H1 (cell line): ENCODE measurements around the gene MOB3B. TPM values are rescaled to one million over a fixed set of nuclear protein-coding genes. Genes with fewer than 3 reads are reported as not detected.

ENCODE experiments used
- CTCF ChIA-PET: fragments of 300-600 bp; sonication (Branson Sonifier 250); formaldehyde crosslinking; loops from one replicate; lab custom pipeline; 2021; ENCODE audit not compliant: partially characterized antibody; lab: Charles Lee
- POLR2A ChIA-PET: fragments of 300-600 bp; sonication (Branson Sonifier 250); formaldehyde crosslinking; loops from one replicate; lab custom pipeline; 2021; ENCODE audit warnings: inconsistent platforms; ENCODE audit not compliant: partially characterized antibody; lab: Charles Lee
- DNase-seq, 2 experiments: peaks; one replicate each; pipeline versions ENCODE4 v3.0.0 to v3.0.0-alpha.2; 2010 to 2022; ENCODE audit warnings: low spot score in 2 of 2, low read depth in 1 of 2, mixed read lengths in 1 of 2
- FAIRE-seq: peaks from 2 replicates; lab custom pipeline; 2011; peaks lifted over from hg19 to GRCh38; lab: Jason Lieb, UNC
- H2AFZ ChIP-seq: 2 replicates; pipeline ENCODE4 v1.8.1; 2012; ENCODE audit warnings: low read length, inconsistent platforms
- H2AK5ac ChIP-seq: 2 replicates; pipeline ENCODE4 v1.6.1; 2013; ENCODE audit warnings: low read depth, low read length
- H2BK120ac ChIP-seq: replicated peaks from 2 replicates; pipeline ENCODE3; 2013; ENCODE audit warnings: low read depth, low read length, inconsistent platforms
- H2BK12ac ChIP-seq: 2 replicates; pipeline ENCODE4 v1.6.1; 2013; ENCODE audit warnings: low read depth, low read length
- H2BK15ac ChIP-seq: 2 replicates; pipeline ENCODE4 v1.6.1; 2013; ENCODE audit warnings: low read length
- H2BK20ac ChIP-seq: 2 replicates; pipeline ENCODE4 v1.6.1; 2013; ENCODE audit warnings: low read length
- H2BK5ac ChIP-seq: 2 replicates; pipeline ENCODE4 v1.6.1; 2013; ENCODE audit warnings: low read depth, low read length
- H3K14ac ChIP-seq: 2 replicates; pipeline ENCODE4 v1.6.1; 2013; ENCODE audit warnings: inconsistent platforms; ENCODE audit not compliant: insufficient read length
- H3K18ac ChIP-seq: 2 replicates; pipeline ENCODE4 v1.6.1; 2013; ENCODE audit warnings: low read length; ENCODE audit errors: extremely low read depth
- H3K23ac ChIP-seq: 2 replicates; pipeline ENCODE4 v1.6.1; 2013; ENCODE audit warnings: inconsistent platforms; ENCODE audit not compliant: insufficient read length
- H3K23me2 ChIP-seq: 2 replicates; pipeline ENCODE4 v1.6.1; 2013; ENCODE audit warnings: low read depth, low read length
- H3K27ac ChIP-seq: 2 replicates; pipeline ENCODE4 v1.6.1; 2011; ENCODE audit warnings: low read depth, low read length, inconsistent platforms
- H3K27me3 ChIP-seq, 4 experiments: replicated peaks in 1 of 4; 1 replicate in 1 of 4; 2 replicates in 3 of 4; pipeline versions ENCODE4 v1.6.1 to v1.8.1; 2011 to 2013; ENCODE audit warnings: low read length in 3 of 4, mild to moderate bottlenecking in 3 of 4, inconsistent platforms in 2 of 4, mixed read lengths in 2 of 4, moderate library complexity in 1 of 4; ENCODE audit not compliant: control insufficient read depth in 3 of 4, insufficient read depth in 3 of 4; ENCODE audit errors: extremely low read depth in 1 of 4
- H3K36me3 ChIP-seq, 4 experiments: 2 replicates each; pipeline versions ENCODE4 v1.6.1 to v1.8.1; 2011 to 2013; ENCODE audit warnings: mild to moderate bottlenecking in 4 of 4, low read length in 3 of 4, moderate library complexity in 2 of 4, control low read depth in 1 of 4, inconsistent platforms in 1 of 4; ENCODE audit not compliant: insufficient read depth in 4 of 4, control insufficient read depth in 2 of 4
- H3K4ac ChIP-seq: replicated peaks from 2 replicates; pipeline ENCODE3; 2013; ENCODE audit warnings: low read length, low read depth, mixed read lengths, inconsistent platforms; ENCODE audit not compliant: insufficient read length
- H3K4me1 ChIP-seq, 4 experiments: replicated peaks in 1 of 4; 1 replicate in 1 of 4; 2 replicates in 3 of 4; pipeline versions ENCODE4 v1.6.1 to v1.8.1; 2011 to 2013; ENCODE audit warnings: low read length in 3 of 4, inconsistent platforms in 2 of 4, mixed read lengths in 1 of 4; ENCODE audit not compliant: insufficient read depth in 4 of 4, control insufficient read depth in 3 of 4
- H3K4me2 ChIP-seq, 2 experiments: 2 replicates each; pipeline versions ENCODE4 v1.6.1 to v1.8.1; 2011 to 2013; ENCODE audit warnings: low read depth in 2 of 2, low read length in 2 of 2, control low read depth in 1 of 2, inconsistent platforms in 1 of 2, mild to moderate bottlenecking in 1 of 2; ENCODE audit not compliant: insufficient read depth in 1 of 2
- H3K4me3 ChIP-seq, 4 experiments: fragments of 200-600, 300-600 bp in 1 of 4; sonication (generic), shearing (Covaris generic), sonication (Bioruptor Twin) in 1 of 4; 2 replicates each; pipeline versions ENCODE4 v1.5.1 to v1.8.1; 2011 to 2016; ENCODE audit warnings: low read length in 4 of 4, low read depth in 3 of 4, control low read depth in 2 of 4, inconsistent platforms in 2 of 4, mild to moderate bottlenecking in 2 of 4, mixed read lengths in 1 of 4, moderate library complexity in 1 of 4; ENCODE audit not compliant: insufficient read depth in 2 of 4; ENCODE audit errors: extremely low read depth in 1 of 4
- H3K56ac ChIP-seq: replicated peaks from 2 replicates; pipeline ENCODE3; 2013; ENCODE audit warnings: low read depth, mild to moderate bottlenecking, mixed read lengths, low read length, inconsistent platforms; ENCODE audit not compliant: insufficient read length
- H3K79me1 ChIP-seq: 2 replicates; pipeline ENCODE4 v1.6.1; 2013; ENCODE audit warnings: low read depth, low read length, control low read depth
- H3K79me2 ChIP-seq, 2 experiments: 2 replicates each; pipeline versions ENCODE4 v1.6.1 to v1.8.1; 2012 to 2013; ENCODE audit warnings: low read length in 2 of 2, mild to moderate bottlenecking in 2 of 2, inconsistent platforms in 1 of 2; ENCODE audit not compliant: insufficient read depth in 2 of 2, control insufficient read depth in 1 of 2
- H3K9ac ChIP-seq, 4 experiments: replicated peaks in 1 of 4; 1 replicate in 1 of 4; 2 replicates in 3 of 4; pipeline versions ENCODE4 v1.6.1 to v1.8.1; 2011 to 2013; ENCODE audit warnings: low read depth in 3 of 4, low read length in 3 of 4, control low read depth in 2 of 4, mild to moderate bottlenecking in 2 of 4, moderate library complexity in 2 of 4, inconsistent platforms in 1 of 4; ENCODE audit errors: extremely low read depth in 1 of 4
- H3K9me3 ChIP-seq, 2 experiments: 2 replicates each; pipeline versions ENCODE4 v1.6.1 to v1.8.1; 2012 to 2013; ENCODE audit warnings: mild to moderate bottlenecking in 2 of 2, moderate library complexity in 2 of 2, control low read depth in 1 of 2, inconsistent platforms in 1 of 2, low read depth in 1 of 2, low read length in 1 of 2, mixed read lengths in 1 of 2; ENCODE audit not compliant: insufficient read depth in 2 of 2
- H4K20me1 ChIP-seq, 2 experiments: replicated peaks in 1 of 2; 2 replicates each; pipeline versions ENCODE3 to v1.8.1; 2011 to 2013; ENCODE audit warnings: inconsistent platforms in 2 of 2, low read length in 2 of 2, mild to moderate bottlenecking in 1 of 2; ENCODE audit not compliant: insufficient read depth in 2 of 2, control insufficient read depth in 1 of 2
- H4K5ac ChIP-seq: 2 replicates; pipeline ENCODE4 v1.6.1; 2013; ENCODE audit warnings: low read length, low read depth, mixed read lengths, inconsistent platforms; ENCODE audit not compliant: insufficient read length
- H4K8ac ChIP-seq: 2 replicates; pipeline ENCODE4 v1.8.0; 2013; ENCODE audit warnings: mild to moderate bottlenecking, moderate library complexity, low read length, inconsistent platforms; ENCODE audit not compliant: insufficient read depth; ENCODE audit errors: extremely low read depth
- H4K91ac ChIP-seq: replicated peaks from 2 replicates; pipeline ENCODE3; 2013; ENCODE audit warnings: low read length, mixed read lengths, inconsistent platforms; ENCODE audit not compliant: insufficient read length
- BRCA1 ChIP-seq: IDR thresholded peaks from 2 replicates; pipeline ENCODE4 v1.6.1; 2012; ENCODE audit warnings: low read depth, low read length, improper control_type of control experiment
- CBX5 ChIP-seq: fragments of 300-800, 300-1000 bp; sonication (generic); IDR thresholded peaks from 2 replicates; pipeline ENCODE4 v1.7.1; 2016; ENCODE audit warnings: antibody characterized with exemption, low read length, low read depth
- CEBPB ChIP-seq: IDR thresholded peaks from 2 replicates; pipeline ENCODE4 v1.6.1; 2012; ENCODE audit warnings: low read depth, low read length
- CHD2 ChIP-seq: IDR thresholded peaks from 2 replicates; pipeline ENCODE4 v1.6.1; 2012; ENCODE audit warnings: low read length, improper control_type of control experiment
- EP300 ChIP-seq, 2 experiments: IDR thresholded peaks; 1 replicate in 1 of 2; 2 replicates in 1 of 2; pipeline ENCODE4 v1.6.1; 2011 to 2012; ENCODE audit warnings: low read depth in 2 of 2, low read length in 2 of 2, mild to moderate bottlenecking in 2 of 2, borderline replicate concordance in 1 of 2, inconsistent platforms in 1 of 2, moderate library complexity in 1 of 2
- HDAC2 ChIP-seq, 2 experiments: fragments of 300-600 bp in 1 of 2; sonication (generic) in 1 of 2; IDR thresholded peaks; 2 replicates each; pipeline ENCODE4 v1.6.1; 2011 to 2012; ENCODE audit warnings: low read depth in 2 of 2, low read length in 2 of 2, mild to moderate bottlenecking in 2 of 2, moderate library complexity in 2 of 2, borderline replicate concordance in 1 of 2, inconsistent platforms in 1 of 2
- KDM4A ChIP-seq: IDR thresholded peaks from one replicate; pipeline ENCODE4 v1.7.1; 2012; ENCODE audit warnings: low read depth, mild to moderate bottlenecking, moderate library complexity, low read length, inconsistent platforms; ENCODE audit not compliant: severe bottlenecking
- RAD21 ChIP-seq, 2 experiments: IDR thresholded peaks in 1 of 2; conservative IDR thresholded peaks in 1 of 2; 2 replicates each; pipeline ENCODE4 v1.6.1; 2011; ENCODE audit warnings: low read depth in 2 of 2, low read length in 2 of 2, improper control_type of control experiment in 1 of 2, inconsistent platforms in 1 of 2, mild to moderate bottlenecking in 1 of 2, moderate library complexity in 1 of 2
- RNF2 ChIP-seq: fragments of 200-900, 300-1000 bp; sonication (generic); IDR thresholded peaks from 2 replicates; pipeline ENCODE4 v1.7.1; 2016; ENCODE audit warnings: borderline replicate concordance, low read depth, mild to moderate bottlenecking, antibody characterized with exemption, low read length; ENCODE audit not compliant: poor library complexity, severe bottlenecking; ENCODE audit errors: missing control alignments
- SUZ12 ChIP-seq: fragments of 200-600 bp; sonication (generic); IDR thresholded peaks from 2 replicates; pipeline ENCODE4 v1.6.1; 2012; ENCODE audit warnings: mild to moderate bottlenecking, inconsistent platforms, low read length, moderate library complexity, mixed read lengths
- WGBS, 2 experiments: shearing (Covaris generic) in 1 of 2; methylation state at CpG; one replicate each; pipeline versions ENCODE4 v1.1.6 to v1.1.7; 2013 to 2015; ENCODE audit warnings: low lambda C conversion rate in 2 of 2, mixed read lengths in 2 of 2, inconsistent platforms in 1 of 2, low coverage in 1 of 2, missing lambda C conversion rate in 1 of 2; ENCODE audit not compliant: insufficient replicate concordance in 2 of 2, insufficient coverage in 1 of 2, insufficient read length in 1 of 2; ENCODE audit errors: extremely low coverage in 1 of 2, missing lambda C conversion rate in 1 of 2; 5-methylcytosine and 5-hydroxymethylcytosine counted together
- polyA plus RNA-seq, 7 experiments: library from polyadenylated mRNA; depleted of rRNA in 3 of 7; stranded (reverse) in 5 of 7; unstranded in 2 of 7; fragments of >200 nt in 5 of 7; fragments of 200-250 nt in 2 of 7; gene quantifications; 1 replicate in 5 of 7; 2 replicates in 1 of 7; 4 replicates in 1 of 7; pipeline versions ENCODE4 v1.2.1 to v1.2.3, GENCODE V29; 2011 to 2013; ENCODE audit warnings: missing spikeins in 2 of 7, mixed read lengths in 2 of 7
- total RNA-seq: library from RNA; stranded (reverse); fragmentation: NEBNext Ultra II Directional; extraction: Animal tissue kit (Norgen Biotek cat#: 25700); gene quantifications from 2 replicates; pipeline ENCODE4 v1.2.1, GENCODE V29; 2021
- TF ChIP-seq, protein P1 (sequence below): IDR thresholded peaks from 2 replicates; pipeline ENCODE4 v1.6.1; 2011; ENCODE audit warnings: low read length, improper control_type of control experiment

The MOB3B gene
- total and polyA plus RNA-seq, 2 of the 8 experiments (the other 6 are each of a cell fraction or from before 2014, with no cell fraction given), result 12.7 to 16.1 TPM

DNA sequence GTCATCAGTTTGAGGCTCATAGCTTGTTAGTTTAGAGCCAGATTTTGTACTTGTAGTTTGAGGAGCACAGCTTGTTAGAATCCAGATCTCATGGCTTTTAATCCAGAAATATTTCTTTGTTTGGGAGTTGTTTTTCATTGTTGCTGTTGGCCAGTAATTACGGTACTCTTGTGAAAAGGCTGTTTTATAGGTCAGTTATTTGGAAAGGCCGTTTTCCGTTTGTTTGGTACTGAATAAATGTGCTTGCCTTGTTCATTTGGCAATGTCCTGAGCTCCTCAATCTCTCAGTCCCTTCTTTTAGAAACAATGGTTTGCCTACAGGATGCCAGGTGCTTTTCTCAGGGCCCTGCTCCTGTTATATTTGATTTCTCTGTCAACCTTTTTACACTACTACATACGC lies 4.5 kb upstream of the MOB3B start:
- ChIA-PET CTCF (interaction anchor here (1.4 to 2.8 kb wide), 3 partner anchors 9 to 202 kb away, joined by 3 to 16 read pairs (median 8); no protein-coding TSS in a partner anchor), POLR2A (interaction anchor here (0.6 to 1.2 kb wide), 3 partner anchors 12 to 201 kb away, joined by 3 to 4 read pairs (median 3); no protein-coding TSS in a partner anchor)
- H3K9ac ChIP-seq, result no peak overlapping the region
- H2BK12ac ChIP-seq, result no peak overlapping the region
- no peak overlapping the region for H3K4me3 ChIP-seq
- no peak overlapping the region for H2AK5ac ChIP-seq
- no peaks in the 10 kb centered on the region for H3K9me3 ChIP-seq
- H3K36me3 ChIP-seq, result no peaks in the 10 kb centered on the region
- no peak overlapping the region for H2BK5ac ChIP-seq
- H2AFZ ChIP-seq, result no peak overlapping the region
- no peaks in the 10 kb centered on the region for H3K79me2 ChIP-seq
- H3K27me3 ChIP-seq, result no peaks in the 10 kb centered on the region
- no peak overlapping the region for H3K23ac ChIP-seq
- FAIRE-seq (peak; percentile 24), DNase-seq (no peak)
- H2BK15ac ChIP-seq, result no peak overlapping the region
- H4K91ac ChIP-seq, result no peak overlapping the region
- peaks cover 3% of the 10 kb centered on the region; the same call in 1 of the 2 replicates for H3K23me2 ChIP-seq
- H3K4me1 ChIP-seq, result peaks cover 0 to 5% (median 0%) of the 10 kb centered on the region in 4 experiments; a peak in 3 of 7 replicates
- H4K20me1 ChIP-seq, result no peaks in the 10 kb centered on the region
- WGBS, 2 experiments, result 94% methylated on average over 4 of the region's 4 CpGs; no CpG with 5 or more reads in 1 of the 2 experiments
- no peak overlapping the region for H3K4ac ChIP-seq
- H3K56ac ChIP-seq, result no peak overlapping the region
- H3K79me1 ChIP-seq, result no peaks in the 10 kb centered on the region
- no peak overlapping the region for H4K5ac ChIP-seq
- H3K14ac ChIP-seq, result no peak overlapping the region
- no peak overlapping the region for H2BK120ac ChIP-seq
- H3K4me2 ChIP-seq, result no peak overlapping the region
- no peak overlapping the region for H3K27ac ChIP-seq
- no peak overlapping the region for H3K18ac ChIP-seq
- H2BK20ac ChIP-seq, result no peak overlapping the region
- no peak overlapping the region for H4K8ac ChIP-seq
- TF ChIP-seq KDM4A (no peak), HDAC2 (IDR thresholded peaks at IDR 0.05; ENCODE audit: borderline replicate concordance in 1 of 2, low read depth in 2 of 2, low read length in 2 of 2) (no peak), RNF2 (no peak), RAD21 (IDR thresholded peaks at IDR 0.05 in 1 of 2, conservative IDR thresholded peaks at IDR 0.05 in 1 of 2; ENCODE audit: low read depth in 2 of 2, low read length in 2 of 2) (no peak), SUZ12 (no peak), CEBPB (no peak), CBX5 (no peak), EP300 (IDR thresholded peaks at IDR 0.05; ENCODE audit: borderline replicate concordance in 1 of 2, low read depth in 2 of 2, low read length in 2 of 2) (no peak), BRCA1 (no peak), CHD2 (no peak)
- TF ChIP-seq, protein P1, sequence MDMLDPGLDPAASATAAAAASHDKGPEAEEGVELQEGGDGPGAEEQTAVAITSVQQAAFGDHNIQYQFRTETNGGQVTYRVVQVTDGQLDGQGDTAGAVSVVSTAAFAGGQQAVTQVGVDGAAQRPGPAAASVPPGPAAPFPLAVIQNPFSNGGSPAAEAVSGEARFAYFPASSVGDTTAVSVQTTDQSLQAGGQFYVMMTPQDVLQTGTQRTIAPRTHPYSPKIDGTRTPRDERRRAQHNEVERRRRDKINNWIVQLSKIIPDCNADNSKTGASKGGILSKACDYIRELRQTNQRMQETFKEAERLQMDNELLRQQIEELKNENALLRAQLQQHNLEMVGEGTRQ, result no peak
